Stimulated activated CD8-positive, alpha-beta memory T cell treated with anti-CD3 and anti-CD28 coated beads, Interleukin-15, amount 100 ng/mL, for 1 hour (primary cell): Measurements from ENCODE around the gene CHAF1A.
A peak's percentile ranks its signal among the peaks of the same experiment; 100 is the strongest.

Experiments used
- DNase-seq: peaks from one replicate; pipeline ENCODE4 v3.0.0-alpha.2; 2020; ENCODE audit warnings: low read depth

CHAF1A gene

DNA sequence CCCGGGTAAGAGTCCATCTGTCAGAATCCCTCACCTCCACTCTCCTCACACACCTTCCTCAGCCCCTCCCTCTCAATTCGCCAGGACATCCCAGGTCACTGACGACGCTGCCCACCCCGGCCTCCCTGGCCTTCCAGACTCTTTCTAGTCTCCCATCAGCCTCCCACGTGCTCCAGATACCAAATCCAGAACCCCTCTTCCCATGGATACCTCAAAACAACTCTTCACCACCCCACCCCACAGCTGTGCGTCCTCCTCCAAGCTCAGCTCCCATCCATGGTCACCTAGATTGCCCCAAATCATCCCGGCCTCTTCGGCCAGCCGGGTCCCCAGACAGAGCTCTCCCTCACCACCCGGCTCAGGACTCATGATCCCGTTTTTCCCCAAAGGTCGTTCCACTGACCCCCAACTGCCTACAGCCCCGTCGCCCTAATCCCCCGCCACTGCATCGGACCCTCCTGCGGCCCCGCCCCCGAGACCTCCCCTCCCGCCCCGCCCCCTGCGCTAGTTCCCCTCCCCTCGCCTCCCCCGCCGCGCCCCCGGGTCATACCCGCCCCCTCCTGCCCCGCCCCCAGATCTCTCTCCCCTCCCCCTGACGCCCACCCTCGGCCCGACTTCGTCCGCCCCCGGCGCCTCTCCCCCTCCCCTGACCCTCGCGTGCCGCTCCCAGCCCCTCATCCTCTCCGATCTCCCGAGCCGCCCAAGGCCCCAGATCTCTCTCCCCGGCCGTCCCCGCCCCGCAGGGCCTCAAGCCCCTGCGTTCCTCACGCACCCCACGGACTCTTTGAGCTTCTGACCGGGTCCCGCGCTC is 54.6 kb downstream of the CHAF1A start:
- DNase-seq: no peak

DNA sequence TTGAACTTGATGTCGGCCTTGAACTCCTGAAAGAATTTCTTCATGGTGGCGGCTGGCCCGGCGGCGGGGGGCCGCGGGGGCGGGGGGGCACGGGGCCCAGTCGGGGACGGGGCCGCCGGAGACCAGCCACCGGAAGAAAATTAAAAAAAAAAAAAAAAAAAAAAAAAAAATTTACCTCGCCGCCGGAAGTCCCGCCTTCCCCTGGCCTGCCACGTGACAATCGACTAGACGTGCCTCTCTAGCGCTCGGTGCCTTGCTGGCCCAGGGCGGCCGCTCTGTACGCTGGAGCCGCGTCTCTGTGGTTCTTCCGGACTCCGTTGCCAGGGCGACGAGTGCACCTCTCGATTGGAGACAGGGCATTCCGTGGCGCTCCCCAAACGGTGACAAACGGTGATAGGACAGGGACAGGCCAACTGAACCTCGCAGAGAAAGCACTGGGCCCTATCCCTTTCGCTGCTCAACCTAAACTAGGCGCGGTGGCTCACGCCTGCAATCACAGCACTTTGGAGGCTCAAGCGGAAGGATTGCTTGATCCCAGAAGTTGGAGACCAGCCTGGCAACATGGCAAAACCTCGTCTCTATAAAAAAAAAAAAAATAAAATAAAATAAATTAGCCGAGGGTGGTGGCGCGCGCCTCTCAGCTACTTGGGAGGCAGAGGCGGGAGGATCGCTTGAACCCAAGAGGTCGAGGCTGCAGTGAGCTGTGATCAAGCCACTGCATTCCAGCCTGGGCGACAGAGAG is 55.4 kb downstream of the CHAF1A start, which contains the start of gene UBXN6:
Gene UBXN6 (minus strand): TSS at position 141 of the 742 bp plus-strand sequence. CDS start 97 bp downstream, at position 44.
- peak; percentile 93 for DNase-seq

DNA sequence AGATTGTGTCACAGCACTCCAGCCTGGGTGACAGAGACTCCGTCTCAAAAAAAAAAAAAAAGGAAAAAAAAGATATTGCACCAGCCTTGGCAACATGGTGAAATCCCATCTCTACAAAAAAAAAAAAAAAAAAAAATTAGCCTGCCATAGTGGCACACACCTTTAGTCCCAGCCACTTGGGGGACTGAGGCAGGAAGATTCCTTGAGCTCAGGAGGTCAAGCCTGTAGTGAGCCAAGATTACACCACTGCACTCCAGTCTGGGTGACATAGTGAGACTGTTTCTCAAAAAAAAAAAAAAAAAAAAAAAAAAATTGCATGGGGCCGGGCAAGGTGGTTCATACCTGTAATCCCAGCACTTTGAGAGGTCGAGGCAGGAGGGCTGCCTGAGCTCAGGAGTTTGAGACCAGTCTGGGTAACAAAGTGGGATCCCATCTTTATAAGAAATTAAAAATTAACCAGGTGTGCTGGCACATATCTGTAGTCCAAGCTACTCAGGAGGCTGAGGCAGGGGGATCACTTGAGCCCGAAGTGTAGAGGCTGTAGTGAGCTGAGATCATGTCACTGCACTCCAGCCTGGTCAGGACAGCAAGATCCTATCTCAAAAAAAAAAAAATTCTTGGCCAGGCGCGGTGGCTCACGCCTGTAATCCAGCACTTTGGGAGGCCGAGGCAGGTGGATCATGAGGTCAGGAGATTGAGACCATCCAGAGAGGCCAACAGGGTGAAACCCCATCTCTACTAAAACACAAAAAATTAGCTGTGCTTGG is 62.6 kb downstream of the CHAF1A start:
- no peak for DNase-seq

DNA sequence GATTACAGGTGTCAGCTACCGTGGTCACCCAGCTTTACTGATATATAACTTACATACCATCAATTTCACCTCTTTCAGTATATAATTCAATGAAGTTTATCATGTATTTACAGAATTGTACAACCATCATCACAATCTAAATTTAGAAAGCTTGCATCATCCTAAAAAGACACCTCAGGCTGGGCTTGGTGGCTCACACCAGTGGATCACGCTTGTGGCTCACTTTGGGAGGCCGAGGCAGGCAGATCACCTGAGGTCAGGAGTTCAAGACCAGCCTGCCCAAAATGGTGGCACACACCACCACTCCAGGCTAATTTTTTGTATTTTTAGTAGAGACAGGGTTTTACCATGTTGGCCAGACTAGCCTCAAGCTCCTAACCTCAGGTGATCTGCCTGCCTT is 65.4 kb downstream of the CHAF1A start:
- no peak for DNase-seq

DNA sequence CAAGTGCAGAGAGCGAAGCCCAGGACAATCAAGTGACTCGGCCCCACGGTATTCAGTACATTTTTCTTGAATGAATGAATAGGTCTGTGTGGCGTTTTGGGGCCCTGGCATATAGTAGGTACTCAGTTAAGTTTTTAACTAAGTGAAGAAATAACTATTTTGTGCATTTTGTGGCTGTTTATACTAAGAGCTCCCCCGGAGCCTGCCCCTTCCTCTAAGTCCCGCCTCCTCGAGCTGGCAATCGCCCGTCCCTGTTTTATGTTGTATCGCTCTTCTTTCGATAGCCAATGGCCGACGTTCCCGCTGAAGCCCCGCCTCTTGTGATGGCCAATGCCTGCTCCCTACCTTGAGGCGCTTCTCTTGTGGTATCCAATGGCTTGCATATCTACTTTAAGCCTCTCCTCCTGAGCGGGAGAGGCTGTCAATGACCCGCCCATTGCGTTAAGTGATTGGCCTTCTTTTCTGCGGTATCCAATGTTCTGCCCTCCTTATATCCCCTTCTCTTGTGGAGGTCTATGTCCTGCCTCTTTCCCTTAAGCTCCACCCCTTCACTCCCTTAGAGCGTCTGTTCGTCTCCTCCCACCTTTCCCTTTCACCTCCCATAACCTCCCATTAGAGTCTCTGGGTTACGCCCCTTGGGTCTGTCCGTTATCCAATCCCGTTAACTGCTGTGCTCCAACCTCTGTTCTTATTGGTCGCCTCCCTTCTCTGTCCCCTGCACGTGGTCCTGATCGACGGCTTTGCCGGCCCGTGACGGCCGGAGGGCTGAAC is 69.1 kb downstream of the CHAF1A start:
- peak; percentile 91 for DNase-seq

DNA sequence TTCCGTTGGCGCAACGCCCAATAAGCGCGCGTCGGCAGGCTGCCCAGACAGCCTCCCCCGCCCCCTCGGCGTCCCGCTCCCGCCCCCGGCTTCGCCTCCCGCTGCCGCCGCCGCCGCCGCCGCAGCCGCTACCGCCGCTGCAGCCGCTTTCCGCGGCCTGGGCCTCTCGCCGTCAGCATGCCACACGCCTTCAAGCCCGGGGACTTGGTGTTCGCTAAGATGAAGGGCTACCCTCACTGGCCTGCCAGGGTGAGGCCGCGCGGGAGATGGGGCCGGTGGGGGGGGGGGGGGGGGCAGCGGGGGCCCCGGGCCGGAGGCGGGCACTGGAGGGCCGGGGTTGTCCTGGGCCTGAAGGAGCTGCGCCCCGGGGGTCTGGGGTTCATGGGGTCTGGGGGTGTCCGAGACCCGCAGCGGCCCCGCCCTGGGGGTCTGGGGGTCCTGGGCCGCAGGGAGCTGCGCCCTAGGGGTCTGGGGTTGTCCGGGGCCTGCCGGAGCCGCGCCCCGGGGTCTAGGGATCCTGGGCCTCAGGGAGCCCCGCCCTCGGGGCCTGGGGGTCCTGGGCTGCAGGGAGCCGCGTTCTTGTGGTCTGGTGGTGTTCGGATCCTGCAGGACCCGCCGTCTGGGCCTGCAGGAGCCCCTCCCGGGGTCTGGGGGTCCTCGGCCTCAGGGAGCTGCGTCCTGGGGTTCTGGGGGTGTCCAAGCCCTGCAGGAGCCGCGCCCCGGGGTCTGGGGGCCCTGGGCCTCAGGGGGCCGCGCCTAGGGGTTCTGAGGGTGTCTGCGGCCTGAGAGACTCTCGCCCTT is 69.9 kb downstream of the CHAF1A start, which contains the start of gene HDGFL2:
Gene HDGFL2 (plus strand): TSS at position 124 of the 801 bp plus-strand sequence. CDS start 54 bp downstream, at position 178.
- no peak for DNase-seq

DNA sequence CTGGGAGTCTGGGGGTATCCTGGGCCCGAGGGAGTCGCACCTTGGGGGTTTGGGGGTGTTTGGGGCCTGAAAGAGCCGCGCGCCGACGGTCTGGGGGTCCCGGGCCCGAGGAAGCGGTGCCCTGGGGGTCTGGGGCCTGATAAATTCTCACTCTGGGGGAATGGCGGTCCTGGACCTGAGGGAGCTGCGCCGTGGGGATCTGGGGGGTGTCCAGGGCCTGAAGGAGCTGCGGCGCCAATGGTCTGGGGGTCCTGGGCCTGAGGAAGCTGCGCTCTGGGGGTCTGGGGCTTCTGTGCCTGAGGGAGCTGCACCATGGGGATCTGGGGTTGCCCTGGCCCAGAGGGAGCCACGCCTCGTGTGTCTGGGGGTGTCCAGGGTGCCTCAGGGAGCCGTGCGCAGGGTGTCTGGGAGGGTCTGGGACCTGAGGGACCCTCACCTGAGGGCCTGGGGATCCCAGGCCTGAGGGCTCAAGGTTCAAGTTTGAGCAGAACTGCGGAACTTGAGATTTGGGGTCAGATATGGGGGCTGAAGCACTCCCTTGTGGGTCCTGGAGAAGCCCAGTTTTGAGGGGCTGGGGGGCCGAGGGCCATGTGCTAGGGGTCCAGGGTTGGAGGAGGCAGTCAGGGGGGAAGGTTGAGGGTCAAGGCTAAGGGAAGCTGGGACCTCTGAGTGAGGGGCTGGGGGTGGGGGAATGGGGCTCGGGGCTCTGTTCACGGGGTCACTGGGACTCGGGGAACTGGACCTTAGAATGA is 70.7 kb downstream of the CHAF1A start:
- DNase-seq: no peak

DNA sequence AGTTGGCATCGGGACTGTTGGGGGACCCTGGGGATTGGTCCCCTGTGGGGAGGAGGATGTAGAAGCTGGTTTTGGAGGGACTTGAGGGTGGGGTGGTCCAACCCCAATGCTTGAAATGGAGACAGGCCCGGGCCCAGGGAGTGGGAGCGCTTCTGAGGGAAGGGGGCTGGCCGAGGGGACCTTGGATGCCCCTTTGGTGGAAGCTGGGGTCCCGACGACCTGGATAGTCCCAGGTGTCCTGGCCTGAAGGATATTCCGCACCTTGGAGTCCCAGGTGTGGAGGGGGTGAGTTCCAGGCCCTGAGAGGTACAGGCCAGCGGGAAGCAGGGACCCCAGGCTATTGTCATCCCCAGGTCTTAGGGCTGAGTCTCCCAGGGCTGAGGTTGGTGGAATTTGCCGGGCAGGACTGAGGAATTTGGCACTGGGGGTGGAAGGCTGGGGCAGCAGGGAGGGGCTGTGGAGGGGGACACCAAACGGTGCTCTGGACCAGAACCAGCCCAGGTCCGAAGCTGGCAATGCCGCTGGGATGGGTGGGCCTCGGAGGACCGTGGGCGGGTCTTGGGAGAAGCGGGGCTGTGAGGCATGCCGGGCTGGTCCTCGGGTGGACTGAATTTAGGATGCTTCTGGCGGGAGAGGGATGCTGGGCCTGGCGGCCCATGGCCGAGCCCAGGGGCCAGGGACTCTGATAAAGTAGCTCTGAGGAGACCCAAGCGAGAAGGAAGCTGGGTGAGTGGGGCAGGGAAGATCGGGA is 71.5 kb downstream of the CHAF1A start:
- no peak for DNase-seq

DNA sequence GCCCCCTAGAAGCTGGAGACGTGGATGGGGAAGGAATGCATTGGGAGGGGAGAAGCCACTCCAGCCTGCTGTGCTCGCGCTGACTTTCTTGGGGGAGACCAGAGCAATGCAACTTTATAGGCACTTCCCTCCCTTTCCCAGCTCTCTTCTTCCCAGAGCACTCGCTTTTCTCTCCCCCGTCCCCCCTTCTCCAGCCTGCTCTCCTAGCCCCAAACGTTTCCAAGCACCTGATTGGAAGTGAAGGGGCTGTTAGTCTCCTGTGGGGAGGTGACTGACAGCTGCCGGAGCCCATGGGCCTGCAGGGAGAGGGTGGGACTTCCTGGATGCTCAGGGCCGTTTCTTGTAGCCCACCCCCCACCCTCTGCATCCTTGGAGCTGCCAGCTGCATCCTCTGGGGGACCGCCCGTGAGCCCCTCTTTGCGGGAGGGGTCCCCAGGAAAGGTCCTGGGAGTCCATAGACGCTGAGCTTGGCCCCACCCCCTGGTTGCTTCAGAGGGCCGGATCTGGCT is 72.1 kb downstream of the CHAF1A start:
- DNase-seq: no peak

DNA sequence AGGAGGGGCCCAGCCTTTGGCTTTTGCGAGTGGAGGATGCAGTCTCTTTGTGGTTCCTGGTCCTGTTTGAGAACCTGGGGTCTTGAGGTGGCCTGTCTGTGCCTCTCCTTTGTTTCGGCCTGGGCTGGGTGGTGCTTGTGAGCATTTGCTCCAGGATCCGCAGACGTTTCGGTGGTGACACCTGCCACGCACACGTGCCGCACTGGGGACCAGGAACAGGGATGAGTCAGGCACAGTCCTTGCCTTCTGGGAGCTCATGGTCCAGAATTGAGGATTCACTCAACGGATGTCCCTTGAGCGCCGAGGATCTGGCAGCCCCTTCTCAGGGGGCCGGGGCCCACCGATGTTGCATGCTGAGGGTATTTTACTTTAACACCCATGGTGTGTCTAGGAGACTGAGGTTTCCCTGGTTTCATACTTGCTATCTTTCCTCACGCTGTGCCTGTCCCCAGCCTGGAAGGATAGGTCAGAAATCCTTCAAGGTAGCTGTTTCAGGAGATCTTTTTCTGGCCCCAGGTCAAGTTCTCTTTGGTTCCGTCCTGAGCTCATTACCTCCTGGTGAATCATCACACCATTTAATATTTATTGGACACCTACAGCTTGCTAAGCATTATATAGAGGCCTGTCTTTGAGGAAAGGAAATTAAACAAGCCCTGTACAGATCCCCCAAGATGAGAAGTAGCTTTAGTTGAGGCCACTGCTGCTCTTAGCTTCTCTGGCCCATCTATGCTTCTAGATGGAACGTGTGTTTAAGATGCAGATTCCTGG is 74.8 kb downstream of the CHAF1A start:
- no peak for DNase-seq

DNA sequence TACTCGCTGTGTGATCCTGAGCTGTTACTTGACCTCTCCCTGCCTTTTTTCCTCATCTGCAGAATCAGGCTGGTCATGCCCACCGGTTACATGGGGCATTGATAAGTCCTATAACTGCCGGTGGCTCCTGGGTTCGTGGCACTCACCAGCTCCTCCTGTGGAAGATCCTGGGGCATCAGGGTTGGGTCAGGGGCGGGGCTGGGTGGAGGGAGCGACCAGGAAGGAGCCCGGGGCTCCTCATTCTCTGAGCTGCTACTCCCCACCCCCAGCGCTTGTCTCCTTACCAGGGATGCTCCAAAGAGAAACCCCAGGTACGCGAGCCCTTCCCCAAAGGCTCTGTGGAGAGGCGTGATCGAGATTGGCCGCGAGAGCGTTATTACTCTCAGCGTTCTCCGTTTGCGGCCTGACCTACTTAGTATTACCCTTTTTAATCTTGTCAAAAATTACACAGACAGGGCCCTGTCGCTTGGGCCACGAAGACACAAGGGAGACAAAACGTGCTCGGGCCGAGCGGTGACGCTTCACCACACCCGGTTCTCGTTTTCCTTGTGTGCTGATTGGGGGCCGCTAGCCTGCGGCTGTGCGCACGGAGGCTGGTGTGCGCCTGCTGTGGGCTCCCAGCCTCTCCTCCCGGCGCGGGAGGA is 80.4 kb downstream of the CHAF1A start:
- no peak for DNase-seq

DNA sequence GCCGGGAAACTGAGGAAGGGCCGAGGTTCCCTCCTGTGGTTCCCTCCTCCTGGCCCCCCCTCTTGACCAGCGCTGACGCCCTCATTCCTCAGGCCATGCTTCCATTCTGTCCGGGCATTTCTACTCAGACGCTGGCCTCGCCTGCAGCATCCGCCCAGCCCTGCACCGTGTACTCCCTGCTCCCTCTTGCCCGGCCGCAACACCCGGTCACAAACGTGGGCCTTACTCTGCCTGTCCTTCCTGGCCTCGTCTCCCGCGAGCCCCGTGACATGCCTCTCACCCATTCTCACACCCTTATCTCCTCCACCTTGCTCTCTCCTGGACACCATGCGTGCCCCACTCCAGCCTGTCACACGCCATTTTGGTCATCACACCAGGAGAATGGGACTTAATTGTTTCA is 80.9 kb downstream of the CHAF1A start:
- no peak for DNase-seq

DNA sequence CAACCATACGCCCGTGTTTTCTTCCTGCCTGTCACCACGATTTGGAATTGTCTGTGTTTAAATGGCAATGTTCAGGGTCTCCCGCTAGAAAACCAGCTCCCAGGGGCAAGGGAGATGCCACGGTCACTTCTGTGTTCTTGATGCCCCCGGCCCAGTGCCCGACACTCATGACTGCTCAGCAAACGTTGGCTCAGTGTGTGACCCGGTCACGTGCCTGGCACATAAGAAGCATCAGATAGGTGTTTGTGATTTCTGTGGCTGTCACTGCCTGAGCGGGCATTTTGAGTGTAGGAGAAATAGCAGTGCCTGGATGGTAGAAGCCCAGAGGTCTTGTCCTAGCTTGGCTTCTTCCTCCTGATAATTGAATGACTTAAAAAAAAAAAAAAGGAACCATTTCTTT is 85.1 kb downstream of the CHAF1A start:
- DNase-seq: no peak

DNA sequence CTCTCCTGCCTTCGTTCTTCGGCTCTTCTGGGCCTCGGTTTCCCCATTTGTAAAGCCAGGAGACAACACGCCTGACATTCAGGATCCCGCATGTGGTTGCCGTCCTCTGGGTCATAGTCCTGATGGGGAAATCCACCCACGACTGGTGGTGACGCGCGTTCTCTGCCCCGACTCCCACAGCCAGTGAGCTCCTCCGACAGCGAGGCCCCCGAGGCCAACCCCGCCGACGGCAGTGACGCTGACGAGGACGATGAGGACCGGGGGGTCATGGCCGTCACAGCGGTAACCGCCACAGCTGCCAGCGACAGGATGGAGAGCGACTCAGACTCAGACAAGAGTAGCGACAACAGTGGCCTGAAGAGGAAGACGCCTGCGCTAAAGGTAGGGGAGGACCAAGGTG is 86.1 kb downstream of the CHAF1A start:
- no peak for DNase-seq

DNA sequence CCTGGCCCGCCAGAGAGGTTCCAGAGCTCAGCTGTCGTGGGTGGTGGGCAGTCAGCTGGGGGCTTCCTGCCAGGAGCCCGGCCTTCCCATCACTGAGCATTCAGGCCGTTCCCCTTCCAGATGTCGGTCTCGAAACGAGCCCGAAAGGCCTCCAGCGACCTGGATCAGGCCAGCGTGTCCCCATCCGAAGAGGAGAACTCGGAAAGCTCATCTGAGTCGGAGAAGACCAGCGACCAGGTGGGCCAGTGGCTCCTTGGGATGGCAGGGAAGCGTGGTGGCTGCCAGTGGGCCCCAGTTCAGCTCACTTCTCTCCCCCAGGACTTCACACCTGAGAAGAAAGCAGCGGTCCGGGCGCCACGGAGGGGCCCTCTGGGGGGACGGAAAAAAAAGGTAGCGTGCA is 89.0 kb downstream of the CHAF1A start:
- no peak for DNase-seq

DNA sequence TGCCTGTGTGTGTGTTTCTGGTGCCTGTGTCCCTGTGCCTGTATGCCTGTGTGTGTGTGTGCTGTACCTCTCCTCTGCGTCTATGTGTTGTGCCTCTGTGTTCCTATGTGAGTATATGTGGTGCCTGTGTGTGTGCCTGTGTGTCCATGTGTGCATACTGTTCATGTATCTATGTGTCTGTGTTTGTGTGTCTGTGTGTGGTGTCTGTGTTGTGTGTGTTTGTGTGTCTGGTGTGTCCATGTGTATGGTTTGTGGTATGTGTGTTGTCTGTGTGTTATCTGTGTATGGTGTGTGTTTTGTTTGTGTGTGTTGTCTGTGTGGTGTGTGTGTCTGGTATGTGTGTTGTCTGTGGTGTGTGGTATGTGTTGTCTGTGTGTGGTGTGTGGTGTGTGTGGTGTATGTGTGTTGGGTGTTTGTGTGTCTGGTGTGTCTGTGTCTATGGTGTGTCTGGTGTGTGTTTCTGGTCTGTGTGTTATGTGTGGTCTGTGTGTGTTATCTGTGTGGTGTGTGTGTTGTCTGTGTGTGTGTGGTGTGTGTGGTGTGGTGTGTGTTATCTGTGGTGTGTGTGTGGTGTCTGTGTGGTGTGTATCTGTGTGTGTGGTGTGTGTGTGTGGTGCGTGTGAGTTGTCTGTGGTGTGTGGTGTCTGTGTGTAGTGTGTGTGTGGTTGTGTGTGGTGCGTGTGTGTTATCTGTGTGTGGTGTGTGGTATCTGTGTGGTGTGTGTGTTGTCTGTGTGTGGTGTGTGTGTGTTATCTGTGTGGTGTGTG is 90.1 kb downstream of the CHAF1A start:
- no peak for DNase-seq
